WTC11 (cell line): ENCODE data around the gene ARID3C. TPM values are rescaled to one million over a fixed set of nuclear protein-coding genes. Genes with fewer than 3 reads are reported as not detected.
A peak's percentile ranks its signal among the peaks of the same experiment; 100 is the strongest.

Experiments
- ATAC-seq: fragments of 200-7000 bp; cut with Tn5 transposase; 2 replicates; pipeline ENCODE4 v1.10.0; 2021; ENCODE audit warnings: mild to moderate bottlenecking, moderate library complexity
- CTCF ChIA-PET: fragments of 300-600 bp; sonication (Branson Sonifier 250); formaldehyde crosslinking; loops from one replicate; lab custom pipeline; 2021; ENCODE audit warnings: antibody characterized with exemption; lab: Charles Lee
- POLR2A ChIA-PET: fragments of 350-600 bp; sonication (Branson Sonifier 250); formaldehyde crosslinking; loops from one replicate; lab custom pipeline; 2021; ENCODE audit warnings: antibody characterized with exemption; lab: Charles Lee
- DNase-seq: peaks from one replicate; pipeline ENCODE4 v3.0.0; 2021; ENCODE audit warnings: low spot score
- H3K27ac Mint-ChIP-seq: 2 replicates; pipeline ENCODE4 v1.8.0; 2021; ENCODE audit warnings: mixed read lengths
- H3K27me3 Mint-ChIP-seq: 2 replicates; pipeline ENCODE4 v1.8.0; 2021; ENCODE audit warnings: low read depth, mild to moderate bottlenecking, moderate library complexity, mixed read lengths
- H3K36me3 Mint-ChIP-seq: 2 replicates; pipeline ENCODE4 v1.8.0; 2021; ENCODE audit warnings: mixed read lengths
- H3K4me1 Mint-ChIP-seq: 2 replicates; pipeline ENCODE4 v1.8.0; 2022; ENCODE audit warnings: mixed read lengths
- H3K4me3 Mint-ChIP-seq: 2 replicates; pipeline ENCODE4 v1.8.0; 2021; ENCODE audit warnings: mild to moderate bottlenecking, moderate library complexity, mixed read lengths
- H3K9me3 Mint-ChIP-seq: 2 replicates; pipeline ENCODE4 v1.8.0; 2021; ENCODE audit warnings: mixed read lengths
- E2F4 ChIP-seq: sonication (generic); formaldehyde crosslinking; IDR thresholded peaks from 2 replicates; pipeline ENCODE4 v1.8.1; 2022; ENCODE audit warnings: low read depth, mild to moderate bottlenecking, moderate library complexity, missing genetic modification reagents, borderline replicate concordance
- ELF4 ChIP-seq: sonication (generic); formaldehyde crosslinking; IDR thresholded peaks from 2 replicates; pipeline ENCODE4 v1.8.1; 2022; ENCODE audit warnings: low read depth, mild to moderate bottlenecking, moderate library complexity, missing genetic modification reagents
- MAX ChIP-seq: sonication (generic); formaldehyde crosslinking; IDR thresholded peaks from 2 replicates; pipeline ENCODE4 v1.8.0; 2022; ENCODE audit warnings: mild to moderate bottlenecking, missing genetic modification reagents
- NFE2L1 ChIP-seq: sonication (generic); formaldehyde crosslinking; IDR thresholded peaks from 2 replicates; pipeline ENCODE4 v1.8.1; 2023; ENCODE audit warnings: missing genetic modification reagents
- PRDM15 ChIP-seq: sonication (generic); formaldehyde crosslinking; IDR thresholded peaks from 2 replicates; pipeline ENCODE4 v1.8.0; 2022; ENCODE audit warnings: missing genetic modification reagents
- PRRX2 ChIP-seq: fragments of 250-450 bp; sonication (Bioruptor Pico); IDR thresholded peaks from 2 replicates; pipeline ENCODE4 v1.8.0; 2021; ENCODE audit warnings: mild to moderate bottlenecking
- SMAD4 ChIP-seq: sonication (generic); formaldehyde crosslinking; IDR thresholded peaks from 2 replicates; pipeline ENCODE4 v1.8.0; 2022; ENCODE audit warnings: mild to moderate bottlenecking, missing genetic modification reagents
- SP1 ChIP-seq: sonication (generic); formaldehyde crosslinking; conservative IDR thresholded peaks from 2 replicates; pipeline ENCODE4 v1.8.1; 2022; ENCODE audit warnings: missing genetic modification reagents
- TEAD1 ChIP-seq: sonication (generic); formaldehyde crosslinking; IDR thresholded peaks from 2 replicates; pipeline ENCODE4 v1.8.0; 2022; ENCODE audit warnings: mild to moderate bottlenecking, missing genetic modification reagents
- TP53 ChIP-seq: sonication (generic); formaldehyde crosslinking; IDR thresholded peaks from 2 replicates; pipeline ENCODE4 v1.8.1; 2023; ENCODE audit warnings: mild to moderate bottlenecking, missing genetic modification reagents
- ZNF138 ChIP-seq: sonication (generic); formaldehyde crosslinking; conservative IDR thresholded peaks from 2 replicates; pipeline ENCODE4 v1.8.1; 2022; ENCODE audit warnings: mild to moderate bottlenecking, moderate library complexity, missing genetic modification reagents
- ZNF532 ChIP-seq: fragments of 250-450 bp; sonication (Bioruptor Pico); IDR thresholded peaks from 2 replicates; pipeline ENCODE4 v1.9.0; 2021; ENCODE audit warnings: mild to moderate bottlenecking, borderline replicate concordance
- total RNA-seq: library from RNA; stranded (reverse); gene quantifications from 3 replicates; pipeline ENCODE4 v1.2.3, GENCODE V29; 2021
- TF ChIP-seq, protein P1 (sequence below): sonication (generic); formaldehyde crosslinking; IDR thresholded peaks from 2 replicates; pipeline ENCODE4 v1.8.1; 2022; ENCODE audit warnings: mild to moderate bottlenecking, missing genetic modification reagents, moderate library complexity, borderline replicate concordance
- TF ChIP-seq, protein P2 (sequence below): sonication (generic); formaldehyde crosslinking; IDR thresholded peaks from 2 replicates; pipeline ENCODE4 v1.8.0; 2022; ENCODE audit warnings: mild to moderate bottlenecking, missing genetic modification reagents

ARID3C gene
- total RNA-seq, 1 experiment from 2014 or later, result 0.15 TPM

- TF ChIP-seq E2F4 (CRISPR knock-in tag) (no peak), SP1 (peak; percentile 96), TEAD1 (CRISPR knock-in tag) (no peak), ZNF532 (no peak), NFE2L1 (no peak)
- TF ChIP-seq, protein P1, sequence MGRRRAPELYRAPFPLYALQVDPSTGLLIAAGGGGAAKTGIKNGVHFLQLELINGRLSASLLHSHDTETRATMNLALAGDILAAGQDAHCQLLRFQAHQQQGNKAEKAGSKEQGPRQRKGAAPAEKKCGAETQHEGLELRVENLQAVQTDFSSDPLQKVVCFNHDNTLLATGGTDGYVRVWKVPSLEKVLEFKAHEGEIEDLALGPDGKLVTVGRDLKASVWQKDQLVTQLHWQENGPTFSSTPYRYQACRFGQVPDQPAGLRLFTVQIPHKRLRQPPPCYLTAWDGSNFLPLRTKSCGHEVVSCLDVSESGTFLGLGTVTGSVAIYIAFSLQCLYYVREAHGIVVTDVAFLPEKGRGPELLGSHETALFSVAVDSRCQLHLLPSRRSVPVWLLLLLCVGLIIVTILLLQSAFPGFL (CRISPR knock-in tag), result no peak
- TF ChIP-seq, all 79 proteins: peak for 10
These were observed 36.8 kb upstream of the ARID3C start (continued) for GRCh38 chr9:34665381-34666250.

GRCh38 chr9:34665067-34665380, 36.2 kb upstream of the ARID3C start:
- CTCF ChIA-PET, result interaction anchor here (0.6 to 4.0 kb wide), 23 partner anchors 9 to 981 kb away, joined by 3 to 65 read pairs (median 5); partner anchors contain the start of genes ARID3C, DCTN3, GALT and IL11RA
- no peak for DNase-seq

More at GRCh38 chr9:34665067-34665380, 36.2 kb upstream of the ARID3C start:
- POLR2A ChIA-PET, result interaction anchor here (1.0 to 1.9 kb wide), 4 partner anchors 10 to 27 kb away, joined by 3 to 11 read pairs (median 6); partner anchors contain the start of genes GALT and SIGMAR1
- Mint-ChIP-seq H3K4me1 (peaks cover 9% of the 10 kb centered on the region), H3K27ac (no peak overlapping the region), H3K4me3 (peak overlapping the region; percentile 94), H3K36me3 (peaks cover 20% of the 10 kb centered on the region), H3K9me3 (peaks cover 15% of the 10 kb centered on the region), H3K27me3 (peaks cover 10% of the 10 kb centered on the region)
- no peak for ATAC-seq
- TF ChIP-seq PRRX2, result no peak
- TF ChIP-seq PRDM15 (CRISPR knock-in tag), result peak; percentile 34; the same call in 1 of the 2 replicates
- 0 out of 2 replicates have a peak, but pooled peaks have one; percentile 37 for TF ChIP-seq MAX (CRISPR knock-in tag)
- TF ChIP-seq TP53 (CRISPR knock-in tag), result peak; percentile 23; the same call in 1 of the 2 replicates
- no peak for TF ChIP-seq ELF4 (CRISPR knock-in tag)
- no peak for TF ChIP-seq ZNF138
- TF ChIP-seq, protein P2, sequence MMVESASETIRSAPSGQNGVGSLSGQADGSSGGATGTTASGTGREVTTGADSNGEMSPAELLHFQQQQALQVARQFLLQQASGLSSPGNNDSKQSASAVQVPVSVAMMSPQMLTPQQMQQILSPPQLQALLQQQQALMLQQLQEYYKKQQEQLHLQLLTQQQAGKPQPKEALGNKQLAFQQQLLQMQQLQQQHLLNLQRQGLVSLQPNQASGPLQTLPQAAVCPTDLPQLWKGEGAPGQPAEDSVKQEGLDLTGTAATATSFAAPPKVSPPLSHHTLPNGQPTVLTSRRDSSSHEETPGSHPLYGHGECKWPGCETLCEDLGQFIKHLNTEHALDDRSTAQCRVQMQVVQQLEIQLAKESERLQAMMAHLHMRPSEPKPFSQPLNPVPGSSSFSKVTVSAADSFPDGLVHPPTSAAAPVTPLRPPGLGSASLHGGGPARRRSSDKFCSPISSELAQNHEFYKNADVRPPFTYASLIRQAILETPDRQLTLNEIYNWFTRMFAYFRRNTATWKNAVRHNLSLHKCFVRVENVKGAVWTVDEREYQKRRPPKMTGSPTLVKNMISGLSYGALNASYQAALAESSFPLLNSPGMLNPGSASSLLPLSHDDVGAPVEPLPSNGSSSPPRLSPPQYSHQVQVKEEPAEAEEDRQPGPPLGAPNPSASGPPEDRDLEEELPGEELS (CRISPR knock-in tag), result 0 out of 2 replicates have a peak, but pooled peaks have one; percentile 4
- TF ChIP-seq SMAD4 (CRISPR knock-in tag), result no peak
